Colonic mucosa (tissue), 4 donors: Measurements from ENCODE around the gene PLEKHF1. TPM values are rescaled to one million over a fixed set of nuclear protein-coding genes. Genes with fewer than 3 reads are reported as not detected.

Source experiments
- DNase-seq: peaks from one replicate; pipeline ENCODE4 v3.0.0-alpha.2; 2020
- H3K27ac ChIP-seq: fragments of 200-600 bp; one replicate; pipeline ENCODE4 v1.8.0; 2021
- H3K27me3 ChIP-seq: fragments of 200-600 bp; one replicate; pipeline ENCODE4 v1.8.0; 2021
- H3K36me3 ChIP-seq: fragments of 200-600 bp; one replicate; pipeline ENCODE4 v1.8.0; 2021
- H3K4me1 ChIP-seq: fragments of 200-600 bp; one replicate; pipeline ENCODE4 v1.8.0; 2021; ENCODE audit warnings: mild to moderate bottlenecking
- H3K4me3 ChIP-seq: fragments of 200-600 bp; one replicate; pipeline ENCODE4 v1.8.0; 2021
- H3K9ac ChIP-seq, 2 donors: one replicate each; pipeline ENCODE4 v1.7.0; 2013; ENCODE audit warnings: control low read depth in 2 of 2, low read depth in 2 of 2, low read length in 2 of 2
- H3K9me3 ChIP-seq: fragments of 200-600 bp; one replicate; pipeline ENCODE4 v1.8.0; 2021
- intact Hi-C: fragments of 100-400 bp; cut with DNase I; formaldehyde crosslinking; loops from one replicate; pipeline ENCODE4 v1.14.1; 2022
- total RNA-seq, 2 donors: library from RNA; stranded (reverse); fragmentation: NEBNext Ultra II Directional in 1 of 2; extraction: Animal tissue kit (Norgen Biotek cat#: 25700) in 1 of 2; gene quantifications; one replicate each; pipeline ENCODE4 v1.2.1, GENCODE V29; 2021
- TF ChIP-seq, protein P1 (sequence below): fragments of 200-600 bp; IDR thresholded peaks from one replicate; pipeline ENCODE4 v1.8.0; 2022; ENCODE audit warnings: antibody characterized with exemption, mild to moderate bottlenecking
- donor health status: healthy.
- donor health status: DM: no; HTN: no; CAD: no.
- donor health status: DM: no; HTN: no; CAD: no.

PLEKHF1 gene
- total RNA-seq, 2 donors from 2014 or later, result 2.8 to 3.4 TPM

DNA sequence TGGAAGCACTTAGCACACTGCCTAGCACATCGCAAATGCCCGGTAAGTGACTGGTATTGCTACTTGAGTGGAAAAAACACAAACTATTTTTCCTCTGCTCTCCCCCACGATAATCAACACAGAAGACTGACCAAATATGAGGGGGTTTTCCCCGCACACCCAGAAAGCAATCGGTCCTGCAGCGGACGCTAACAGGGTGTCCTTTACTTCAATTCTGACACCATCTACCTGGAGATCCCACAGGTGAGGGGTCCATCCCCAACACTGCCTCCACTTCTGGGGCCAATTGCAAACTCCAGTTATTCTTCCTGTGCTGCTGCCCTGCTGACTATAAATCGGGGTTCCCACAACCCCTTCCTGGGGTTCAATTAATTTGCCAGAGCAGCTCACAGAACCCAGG, 26.2 kb upstream of the PLEKHF1 start:
- Histone ChIP-seq H3K9ac (no peak overlapping the region), H3K36me3 (no peaks in the 10 kb centered on the region), H3K4me3 (no peak overlapping the region), H3K27ac (no peak overlapping the region), H3K9me3 (no peaks in the 10 kb centered on the region), H3K27me3 (no peaks in the 10 kb centered on the region), H3K4me1 (no peaks in the 10 kb centered on the region)
- TF ChIP-seq, protein P1, sequence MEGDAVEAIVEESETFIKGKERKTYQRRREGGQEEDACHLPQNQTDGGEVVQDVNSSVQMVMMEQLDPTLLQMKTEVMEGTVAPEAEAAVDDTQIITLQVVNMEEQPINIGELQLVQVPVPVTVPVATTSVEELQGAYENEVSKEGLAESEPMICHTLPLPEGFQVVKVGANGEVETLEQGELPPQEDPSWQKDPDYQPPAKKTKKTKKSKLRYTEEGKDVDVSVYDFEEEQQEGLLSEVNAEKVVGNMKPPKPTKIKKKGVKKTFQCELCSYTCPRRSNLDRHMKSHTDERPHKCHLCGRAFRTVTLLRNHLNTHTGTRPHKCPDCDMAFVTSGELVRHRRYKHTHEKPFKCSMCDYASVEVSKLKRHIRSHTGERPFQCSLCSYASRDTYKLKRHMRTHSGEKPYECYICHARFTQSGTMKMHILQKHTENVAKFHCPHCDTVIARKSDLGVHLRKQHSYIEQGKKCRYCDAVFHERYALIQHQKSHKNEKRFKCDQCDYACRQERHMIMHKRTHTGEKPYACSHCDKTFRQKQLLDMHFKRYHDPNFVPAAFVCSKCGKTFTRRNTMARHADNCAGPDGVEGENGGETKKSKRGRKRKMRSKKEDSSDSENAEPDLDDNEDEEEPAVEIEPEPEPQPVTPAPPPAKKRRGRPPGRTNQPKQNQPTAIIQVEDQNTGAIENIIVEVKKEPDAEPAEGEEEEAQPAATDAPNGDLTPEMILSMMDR, result no peak
- no peak for DNase-seq
- intact Hi-C loops, result no loop called here

DNA sequence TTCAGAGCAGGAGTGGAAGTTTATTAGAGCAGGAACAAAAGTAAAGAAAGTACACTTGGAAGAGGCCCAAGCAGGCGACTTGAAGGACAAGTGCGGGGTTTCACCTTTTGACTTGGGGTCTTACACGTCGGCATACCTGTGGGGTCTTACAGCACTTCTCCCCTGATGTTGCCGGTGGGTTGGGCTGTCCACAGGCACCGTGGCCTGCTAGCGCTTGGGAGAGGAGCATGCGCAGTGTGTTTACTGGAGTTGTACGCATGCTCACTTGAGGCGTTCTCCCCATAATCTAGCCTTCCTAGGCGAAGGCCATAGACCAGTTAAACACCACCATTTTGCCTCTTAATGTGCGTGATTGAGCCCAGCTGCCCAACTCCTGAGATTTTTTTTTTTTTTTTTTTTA, 25.0 kb upstream of the PLEKHF1 start:
- H3K27me3 ChIP-seq, result no peaks in the 10 kb centered on the region
- H3K4me3 ChIP-seq, result no peak overlapping the region
- intact Hi-C loops, result no loop called here
- no peaks in the 10 kb centered on the region for H3K9me3 ChIP-seq
- H3K36me3 ChIP-seq, result no peaks in the 10 kb centered on the region
- TF ChIP-seq, protein P1, result no peak
- no peak for DNase-seq
- no peak overlapping the region for H3K27ac ChIP-seq
- no peak overlapping the region for H3K9ac ChIP-seq
- H3K4me1 ChIP-seq, result no peaks in the 10 kb centered on the region

DNA sequence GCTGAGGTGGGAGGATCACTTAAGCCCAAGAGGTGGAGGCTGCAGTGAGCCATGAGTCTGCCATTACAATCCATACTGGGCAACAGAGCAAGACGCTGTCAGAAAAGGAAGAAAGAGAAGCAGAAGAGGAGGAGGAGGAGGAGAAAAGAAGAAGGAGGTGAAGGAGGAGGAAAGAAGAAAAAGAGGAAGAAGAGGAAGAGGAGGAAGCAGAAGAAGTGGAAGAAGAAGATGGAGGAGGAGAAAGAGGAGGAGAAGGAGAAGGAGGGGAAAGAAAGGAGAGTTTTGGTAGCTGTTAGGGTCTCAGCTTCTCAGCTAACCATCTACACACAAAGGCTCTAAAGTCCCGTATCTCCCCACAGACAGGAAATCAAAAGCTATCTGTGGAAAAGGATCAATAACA, 23.7 kb upstream of the PLEKHF1 start:
- Histone ChIP-seq H3K9ac (no peak overlapping the region), H3K9me3 (no peaks in the 10 kb centered on the region), H3K27ac (no peak overlapping the region), H3K4me1 (no peaks in the 10 kb centered on the region), H3K4me3 (no peak overlapping the region), H3K27me3 (no peaks in the 10 kb centered on the region), H3K36me3 (no peaks in the 10 kb centered on the region)
- TF ChIP-seq, protein P1, result no peak
- intact Hi-C loops, result no loop called here
- no peak for DNase-seq

DNA sequence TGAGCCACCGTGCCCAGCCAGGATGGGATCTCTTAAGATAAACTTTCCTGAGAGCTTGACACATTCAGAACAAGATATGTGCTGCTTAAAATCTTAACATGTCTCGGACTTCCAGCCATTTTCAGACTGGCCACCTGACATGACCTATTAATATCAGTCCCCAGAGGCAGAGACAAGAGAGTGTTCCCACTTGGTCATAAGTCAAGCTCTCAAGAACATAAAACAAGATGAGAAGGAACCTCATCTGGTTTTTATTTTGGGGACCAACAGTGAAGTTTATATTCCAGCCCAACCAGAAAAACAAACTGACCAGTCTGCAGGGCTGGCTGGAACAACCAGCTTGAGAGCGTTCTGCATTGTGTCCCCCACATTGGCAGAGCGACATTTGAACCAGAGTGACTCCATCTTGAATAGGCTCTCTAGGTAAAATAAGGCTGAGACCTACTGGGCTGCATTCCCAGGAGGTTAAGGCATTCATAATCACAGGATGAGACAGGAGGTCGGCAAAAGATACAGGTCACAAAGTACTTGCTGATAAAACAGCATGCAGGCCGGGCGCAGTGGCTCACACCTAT, 21.8 kb upstream of the PLEKHF1 start:
- TF ChIP-seq, protein P1, result no peak
- intact Hi-C loops, result no loop called here
- H3K9me3 ChIP-seq, result no peaks in the 10 kb centered on the region
- no peaks in the 10 kb centered on the region for H3K36me3 ChIP-seq
- H3K4me1 ChIP-seq, result no peaks in the 10 kb centered on the region
- H3K27ac ChIP-seq, result no peak overlapping the region
- no peaks in the 10 kb centered on the region for H3K27me3 ChIP-seq
- DNase-seq, result no peak
- no peak overlapping the region for H3K9ac ChIP-seq
- H3K4me3 ChIP-seq, result no peak overlapping the region

DNA sequence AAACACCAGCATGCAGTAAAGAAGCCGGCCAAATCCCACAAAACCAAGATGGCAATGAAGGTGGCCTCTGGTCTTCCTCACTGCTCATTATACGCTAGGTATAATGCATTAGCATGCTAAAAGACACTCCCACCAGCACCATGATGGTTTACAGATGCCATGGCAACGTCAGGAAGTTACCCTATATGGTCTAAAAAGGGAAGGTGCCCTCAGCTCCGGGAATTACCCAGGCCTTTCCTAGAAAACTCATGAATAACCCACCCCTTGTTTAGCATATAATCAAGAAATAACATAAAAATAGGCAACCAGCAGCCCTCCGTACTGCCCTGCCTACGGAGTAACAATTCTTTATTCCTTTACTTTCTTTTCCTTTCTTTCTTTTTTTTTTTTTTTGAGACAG, 21.1 kb upstream of the PLEKHF1 start:
- no peak for DNase-seq
- intact Hi-C loops, result no loop called here
- Histone ChIP-seq H3K9me3 (no peaks in the 10 kb centered on the region), H3K36me3 (no peaks in the 10 kb centered on the region), H3K4me3 (no peak overlapping the region), H3K4me1 (no peaks in the 10 kb centered on the region), H3K27me3 (no peaks in the 10 kb centered on the region), H3K27ac (no peak overlapping the region), H3K9ac (no peak overlapping the region)
- TF ChIP-seq, protein P1, result no peak
